NCI-H1417 treated with DMSO at 0.1 percent for 48 hours (cell line): ENCODE data around the gene SDHAF3.

Experiments
- DNase-seq: peaks from one replicate; lab custom pipeline; 2025; lab: John Stamatoyannopoulos, UW

Gene SDHAF3

DNA sequence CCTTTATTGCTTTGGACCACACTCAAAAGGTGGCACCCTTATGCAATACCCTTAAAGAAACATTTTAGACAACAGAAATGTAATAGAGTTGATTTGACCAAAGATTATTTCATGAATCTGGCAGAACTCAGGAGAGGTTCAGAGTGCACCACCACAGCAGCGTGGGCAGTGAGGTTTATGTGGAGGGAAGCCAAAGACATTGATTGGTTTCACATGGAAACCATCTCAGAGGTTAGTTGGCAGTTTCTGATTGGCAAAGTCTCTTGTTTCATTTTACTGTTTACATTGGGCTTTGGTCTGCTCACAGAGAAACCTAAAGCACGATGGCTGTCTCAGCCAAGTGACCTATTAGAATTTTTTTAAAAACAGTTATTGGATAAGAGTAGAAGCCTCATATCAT is 101.3 kb downstream of the SDHAF3 start:
- DNase-seq: no peak

DNA sequence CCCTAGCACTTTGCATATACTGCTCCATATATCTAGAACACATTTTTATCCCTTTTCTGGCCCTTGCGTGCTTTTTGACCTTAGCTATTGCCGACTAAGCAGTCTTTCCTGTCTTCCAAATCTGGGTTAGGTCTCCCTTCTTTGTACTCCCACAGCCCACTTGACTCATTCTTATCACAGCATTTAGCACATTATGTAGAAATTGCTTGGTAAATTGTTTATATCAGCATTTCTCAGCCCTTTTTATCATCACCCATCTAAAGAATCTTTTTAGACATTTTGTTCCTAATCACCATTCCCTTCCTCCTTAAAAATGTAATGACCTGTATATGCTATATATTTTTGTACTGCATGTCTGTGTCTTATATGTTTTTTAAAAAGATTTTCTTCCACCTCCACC is 101.7 kb downstream of the SDHAF3 start:
- no peak for DNase-seq

DNA sequence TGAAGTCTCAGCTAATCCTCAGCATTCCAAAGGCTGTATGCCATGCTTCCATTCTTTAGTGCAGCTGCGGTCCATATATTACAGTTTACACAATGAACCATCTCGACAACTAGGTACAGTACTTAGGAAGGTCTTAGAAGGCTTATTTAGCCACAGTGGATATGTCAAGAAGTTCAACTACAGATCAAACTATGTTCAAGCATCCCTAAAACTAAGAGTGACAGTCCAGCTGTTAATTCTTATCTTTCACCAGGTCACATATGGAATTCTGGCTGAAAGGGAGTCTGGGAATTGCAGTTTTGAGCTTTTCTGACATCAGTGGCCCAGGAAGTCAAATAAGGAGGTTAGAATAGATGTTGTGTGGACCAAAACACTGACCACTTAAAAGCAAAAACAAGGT is 106.8 kb downstream of the SDHAF3 start:
- DNase-seq: no peak

DNA sequence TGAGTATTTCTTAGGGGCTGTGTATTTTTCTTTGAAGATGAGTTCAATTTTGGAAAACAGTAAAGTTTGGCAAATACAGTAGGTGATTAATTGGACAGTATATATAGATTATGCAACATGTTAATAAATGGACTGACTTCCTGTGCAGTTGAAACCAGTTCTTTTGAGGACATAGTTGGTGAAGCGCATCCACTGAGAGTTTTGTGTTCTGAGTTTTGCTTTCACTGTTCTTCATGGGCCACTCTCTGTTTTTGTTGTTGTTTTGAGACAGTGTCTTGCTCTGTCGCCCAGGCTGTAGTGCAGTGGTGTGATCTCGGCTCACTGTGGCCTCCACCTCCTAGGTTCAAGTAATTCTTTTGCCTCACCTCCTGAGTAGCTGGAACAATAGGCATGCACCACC is 109.0 kb downstream of the SDHAF3 start:
- DNase-seq: no peak
